Caki2 (cell line): Measurements from ENCODE around the gene KIAA1143. TPM values are rescaled to one million over a fixed set of nuclear protein-coding genes. Genes with fewer than 3 reads are reported as not detected.

Experiments
- DNase-seq: peaks from one replicate; pipeline ENCODE4 v3.0.0-alpha.2; 2015; ENCODE audit warnings: low read depth
- in situ Hi-C: cut with HindIII; loops from 2 replicates; pipeline ENCODE4 v1.10.0; 2016; ENCODE audit warnings: low sequenced_read_pairs, low pct_unique_long_range_greater_than_20kb, mixed read lengths
- total RNA-seq: library from RNA; depleted of rRNA; stranded (reverse); fragments of >200 nt; shearing (Covaris generic); gene quantifications from 2 replicates; pipeline ENCODE4 v1.2.3, GENCODE V29; 2014; ENCODE audit warnings: low replicate concordance; rRNA removed

The KIAA1143 gene
- total RNA-seq: 3.2 and 7.2 TPM in 2 replicates

- peak; percentile 87 for DNase-seq
- in situ Hi-C loops: no loop called here
Measured at GRCh38 chr3:44761424-44762169, at the start of gene KIAA1143, which contains the start of gene KIF15. Gene KIAA1143, minus strand, starts transcription at chr3:44761619. Its CDS starts 17 bp downstream, at chr3:44761602. Gene KIF15, plus strand, starts transcription at chr3:44761794. Its CDS starts 72 bp downstream, at chr3:44761866.

GRCh38 chr3:44805960-44806359 is 44.5 kb upstream of the KIAA1143 start:
- DNase-seq: no peak
- in situ Hi-C loops: no loop called here

GRCh38 chr3:44803298-44803697 is 41.9 kb upstream of the KIAA1143 start:
- DNase-seq: no peak
- in situ Hi-C loops: no loop called here

GRCh38 chr3:44802011-44802410 is 40.6 kb upstream of the KIAA1143 start:
- in situ Hi-C loops: no loop called here
- DNase-seq: no peak

- no peak for DNase-seq
- in situ Hi-C loops: no loop called here
Measured at GRCh38 chr3:44795197-44795596, 33.8 kb upstream of the KIAA1143 start.

- no peak for DNase-seq
- in situ Hi-C loops: no loop called here
Measured at GRCh38 chr3:44782891-44783290, 21.5 kb upstream of the KIAA1143 start.

- in situ Hi-C loops: no loop called here
- DNase-seq: no peak
Measured at GRCh38 chr3:44772099-44772442, 10.7 kb upstream of the KIAA1143 start.

- in situ Hi-C loops: no loop called here
- no peak for DNase-seq
Measured at GRCh38 chr3:44771424-44772098, 10.1 kb upstream of the KIAA1143 start.

- in situ Hi-C loops: no loop called here
Measured at GRCh38 chr3:44764248-44764647, 2.8 kb upstream of the KIAA1143 start.

GRCh38 chr3:44762690-44763089 is 1.3 kb upstream of the KIAA1143 start:
- DNase-seq: no peak
- in situ Hi-C loops: no loop called here

More at GRCh38 chr3:44764248-44764647, 2.8 kb upstream of the KIAA1143 start:
- DNase-seq: no peak

GRCh38 chr3:44762170-44762677 is 805 bp upstream of the KIAA1143 start:
- in situ Hi-C loops: no loop called here
- DNase-seq: no peak

GRCh38 chr3:44761101-44761423 is 357 bp downstream of the KIAA1143 start:
- in situ Hi-C loops: no loop called here
- no peak for DNase-seq

- DNase-seq: peak; percentile 10
- in situ Hi-C loops: no loop called here
Measured at GRCh38 chr3:44734646-44735168, 26.7 kb downstream of the KIAA1143 start.

GRCh38 chr3:44729384-44729910 is 32.0 kb downstream of the KIAA1143 start, which contains the start of gene ZNF501:
Gene ZNF501, plus strand, starts transcription at chr3:44729635. Its CDS starts 4,787 bp downstream, at chr3:44734422.
- in situ Hi-C loops: no loop called here
- peak; percentile 84 for DNase-seq

GRCh38 chr3:44722103-44722401 is 39.4 kb downstream of the KIAA1143 start:
- in situ Hi-C loops: no loop called here
- no peak for DNase-seq

- in situ Hi-C loops: no loop called here
- no peak for DNase-seq
Measured at GRCh38 chr3:44721231-44722102, 40.0 kb downstream of the KIAA1143 start.

- DNase-seq: no peak
Measured at GRCh38 chr3:44712455-44713075, 48.9 kb downstream of the KIAA1143 start, which contains the start of gene ZNF502. Gene ZNF502, plus strand, starts transcription at chr3:44712660. Its CDS starts 7,602 bp downstream, at chr3:44720262.

More at GRCh38 chr3:44712455-44713075, 48.9 kb downstream of the KIAA1143 start, which contains the start of gene ZNF502:
- in situ Hi-C loops: no loop called here
